ENCODE results near the gene L3MBTL4.
A peak's percentile ranks its signal among the peaks of the same experiment; 100 is the strongest.

The L3MBTL4 gene

DNA sequence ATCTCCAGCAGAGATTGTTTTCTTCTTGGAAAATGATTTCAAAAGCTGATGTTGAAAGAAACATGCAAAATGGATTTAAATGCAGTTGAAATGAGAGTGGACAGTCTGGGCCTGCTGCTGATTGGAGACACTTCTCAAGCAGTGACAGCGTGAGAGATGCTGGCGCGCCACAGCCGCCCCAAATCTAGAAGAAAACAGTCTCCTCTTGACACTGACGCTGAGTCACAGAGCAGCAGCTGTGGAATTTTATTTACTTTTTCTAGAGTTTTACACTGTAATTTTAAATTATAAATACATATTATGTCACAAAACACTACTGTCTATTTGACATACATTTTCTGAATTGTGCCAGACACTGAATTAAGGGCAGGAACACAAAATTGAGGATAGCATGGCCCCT, 397.5 kb downstream of the L3MBTL4 start:
- H3K4me3 ChIP-seq (ENCODE audit: low read depth, low read length) = no peak overlapping the region
- DNase-seq (ENCODE audit: low read depth) = no peak
- TF ChIP-seq, protein P1, sequence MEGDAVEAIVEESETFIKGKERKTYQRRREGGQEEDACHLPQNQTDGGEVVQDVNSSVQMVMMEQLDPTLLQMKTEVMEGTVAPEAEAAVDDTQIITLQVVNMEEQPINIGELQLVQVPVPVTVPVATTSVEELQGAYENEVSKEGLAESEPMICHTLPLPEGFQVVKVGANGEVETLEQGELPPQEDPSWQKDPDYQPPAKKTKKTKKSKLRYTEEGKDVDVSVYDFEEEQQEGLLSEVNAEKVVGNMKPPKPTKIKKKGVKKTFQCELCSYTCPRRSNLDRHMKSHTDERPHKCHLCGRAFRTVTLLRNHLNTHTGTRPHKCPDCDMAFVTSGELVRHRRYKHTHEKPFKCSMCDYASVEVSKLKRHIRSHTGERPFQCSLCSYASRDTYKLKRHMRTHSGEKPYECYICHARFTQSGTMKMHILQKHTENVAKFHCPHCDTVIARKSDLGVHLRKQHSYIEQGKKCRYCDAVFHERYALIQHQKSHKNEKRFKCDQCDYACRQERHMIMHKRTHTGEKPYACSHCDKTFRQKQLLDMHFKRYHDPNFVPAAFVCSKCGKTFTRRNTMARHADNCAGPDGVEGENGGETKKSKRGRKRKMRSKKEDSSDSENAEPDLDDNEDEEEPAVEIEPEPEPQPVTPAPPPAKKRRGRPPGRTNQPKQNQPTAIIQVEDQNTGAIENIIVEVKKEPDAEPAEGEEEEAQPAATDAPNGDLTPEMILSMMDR (IDR thresholded peaks at IDR 0.05; ENCODE audit: insufficient read depth, low read depth, low read length, missing control alignments) = no peak

DNA sequence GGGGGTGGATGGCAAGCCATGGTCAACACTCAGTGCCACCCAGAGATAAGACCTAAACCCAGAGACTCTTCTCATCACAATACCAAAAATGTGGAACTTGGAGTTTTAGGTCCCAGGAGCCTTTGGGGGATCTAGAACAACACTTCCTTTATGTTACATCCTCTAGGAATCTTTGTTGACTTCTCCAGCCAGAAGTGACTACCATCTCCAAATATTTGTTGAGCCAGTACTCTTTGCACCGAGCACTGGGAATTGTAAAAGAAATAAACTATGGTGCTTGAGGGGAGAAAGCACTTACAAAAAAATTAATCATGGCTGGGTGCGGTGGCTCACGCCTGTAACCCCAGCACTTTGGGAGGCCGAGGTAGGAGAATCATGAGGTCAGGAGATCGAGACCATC, 399.3 kb downstream of the L3MBTL4 start:
- no peak overlapping the region for H3K4me3 ChIP-seq (ENCODE audit: low read depth, low read length)
- DNase-seq (ENCODE audit: low read depth) = no peak
- TF ChIP-seq, protein P1 (IDR thresholded peaks at IDR 0.05; ENCODE audit: insufficient read depth, low read depth, low read length, missing control alignments) = no peak

DNA sequence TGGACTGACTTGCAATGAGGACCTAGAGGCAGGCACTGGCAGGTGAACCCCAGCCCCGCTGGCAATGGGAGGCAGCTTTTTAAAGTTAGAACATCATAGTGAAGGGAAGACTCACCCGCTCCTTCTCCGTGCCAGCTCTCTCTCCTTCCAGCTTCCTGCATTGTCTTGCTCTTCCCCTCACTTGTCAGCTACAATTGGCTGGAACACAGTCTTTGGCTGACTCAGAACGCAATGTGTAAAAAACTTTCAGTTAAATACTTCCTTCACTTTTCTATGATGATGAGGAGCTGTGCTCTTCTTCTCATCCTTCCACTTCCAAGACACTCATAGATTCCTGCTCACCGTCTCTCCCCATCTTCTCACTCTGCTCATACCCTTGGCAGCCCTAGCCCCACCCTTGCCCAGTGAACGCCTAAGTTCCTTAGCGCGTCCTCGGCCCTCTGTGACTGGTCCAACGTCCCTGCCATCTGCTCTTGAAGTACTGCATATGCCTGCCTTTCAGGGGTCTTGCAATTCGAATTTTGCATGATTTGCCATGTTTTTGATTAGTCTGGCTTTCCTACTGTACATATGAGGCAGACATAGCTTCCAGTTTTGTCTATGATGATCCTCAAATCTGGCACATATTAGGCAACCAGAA, 401.4 kb downstream of the L3MBTL4 start:
- TF ChIP-seq, protein P1 (IDR thresholded peaks at IDR 0.05; ENCODE audit: insufficient read depth, low read depth, low read length, missing control alignments) = no peak
- no peak overlapping the region for H3K4me3 ChIP-seq (ENCODE audit: low read depth, low read length)
- DNase-seq (ENCODE audit: low read depth) = no peak

DNA sequence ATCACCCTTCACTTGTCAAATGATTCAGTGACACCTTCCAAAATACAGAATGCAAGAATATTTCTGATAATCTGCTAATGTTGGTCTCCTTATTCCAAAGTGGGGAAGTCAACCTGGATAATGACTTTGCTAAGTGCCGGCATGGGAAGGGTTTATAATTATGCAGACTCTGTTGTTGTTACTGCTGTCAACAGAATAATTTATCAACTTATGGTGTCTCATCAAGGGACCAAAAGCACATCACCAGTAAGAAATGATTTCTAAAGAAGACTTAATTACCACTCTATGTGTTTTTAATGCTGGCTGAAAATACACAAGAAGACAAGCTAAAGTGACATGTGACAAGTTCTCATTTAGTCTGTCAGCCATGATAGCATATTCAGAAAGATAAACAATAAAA, 403.8 kb downstream of the L3MBTL4 start:
- DNase-seq (ENCODE audit: low read depth) = no peak
- TF ChIP-seq, protein P1 (IDR thresholded peaks at IDR 0.05; ENCODE audit: insufficient read depth, low read depth, low read length, missing control alignments) = no peak
- no peak overlapping the region for H3K4me3 ChIP-seq (ENCODE audit: low read depth, low read length)

DNA sequence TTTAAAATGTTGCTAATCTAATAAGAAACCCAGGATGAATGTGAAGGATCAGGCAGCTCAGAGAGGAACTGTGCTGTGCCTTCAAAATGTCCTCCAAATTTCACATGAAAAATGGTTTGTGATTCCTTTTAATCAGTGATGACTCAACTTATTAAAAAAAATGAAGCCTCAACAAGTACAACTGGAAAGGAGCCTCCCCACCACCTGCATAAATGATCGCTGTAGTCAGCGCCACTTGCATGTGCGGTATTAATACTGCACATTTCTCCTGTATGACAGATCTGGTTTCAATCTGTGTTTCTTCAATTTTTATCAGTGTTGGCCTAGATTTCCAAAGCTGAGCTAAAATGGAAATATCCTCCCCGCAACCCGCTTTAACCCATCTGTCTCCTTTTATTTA, 404.4 kb downstream of the L3MBTL4 start:
- no peak for DNase-seq (ENCODE audit: low read depth)
- H3K4me3 ChIP-seq (ENCODE audit: low read depth, low read length) = no peak overlapping the region
- TF ChIP-seq, protein P1 (IDR thresholded peaks at IDR 0.05; ENCODE audit: insufficient read depth, low read depth, low read length, missing control alignments) = no peak

DNA sequence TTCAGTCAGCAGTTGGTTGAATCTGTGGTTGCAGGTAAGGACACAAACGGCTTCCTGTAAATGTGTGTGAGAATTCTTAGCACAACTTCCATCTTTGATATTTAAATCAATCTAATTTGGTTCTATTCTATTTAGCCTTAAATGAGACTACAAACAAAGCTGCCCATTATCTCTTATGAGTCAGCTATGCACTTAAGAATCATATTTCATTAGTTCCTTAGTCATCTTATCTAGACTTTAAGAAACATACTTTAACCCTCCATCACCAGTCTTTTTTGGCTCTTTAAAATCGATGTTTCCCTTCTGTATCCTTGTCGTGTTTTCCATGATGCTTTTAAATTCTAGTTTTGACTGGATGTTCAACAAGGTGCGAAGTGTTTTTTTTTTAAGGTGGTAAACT, 405.0 kb downstream of the L3MBTL4 start:
- H3K4me3 ChIP-seq (ENCODE audit: low read depth, low read length) = no peak overlapping the region
- TF ChIP-seq, protein P1 (IDR thresholded peaks at IDR 0.05; ENCODE audit: insufficient read depth, low read depth, low read length, missing control alignments) = no peak
- no peak for DNase-seq (ENCODE audit: low read depth)

DNA sequence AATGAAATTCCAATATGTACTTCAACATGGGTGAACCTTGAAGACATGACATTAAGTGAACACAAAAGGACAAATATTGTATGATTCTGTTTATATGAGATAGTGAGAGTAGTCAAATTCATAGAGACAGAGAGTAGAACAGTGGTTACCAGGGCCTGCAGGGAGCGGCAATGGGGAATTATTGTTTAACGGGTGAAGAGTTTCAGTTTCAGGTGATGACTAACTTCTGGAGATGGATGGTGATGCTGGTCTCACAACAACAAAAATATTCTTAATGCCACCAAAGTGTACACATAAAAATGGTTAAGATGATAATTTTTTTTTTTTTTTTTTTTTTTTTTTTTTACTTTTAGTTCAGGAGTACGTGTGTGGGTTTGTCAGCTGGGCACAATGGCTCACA, 410.0 kb downstream of the L3MBTL4 start:
- DNase-seq (ENCODE audit: low read depth) = peak; percentile 90
- TF ChIP-seq, protein P1 (IDR thresholded peaks at IDR 0.05; ENCODE audit: insufficient read depth, low read depth, low read length, missing control alignments) = no peak
- peak overlapping the region; percentile 21; the same call in 1 of the 2 replicates for H3K4me3 ChIP-seq (ENCODE audit: low read depth, low read length)

Data from GM12865 (cell line).